ENCODE results near the gene UGT1A8. TPM values are rescaled to one million over a fixed set of nuclear protein-coding genes. Genes with fewer than 3 reads are reported as not detected.

Gene UGT1A8
- total and polyA plus RNA-seq, 9 donors: not detected

DNA sequence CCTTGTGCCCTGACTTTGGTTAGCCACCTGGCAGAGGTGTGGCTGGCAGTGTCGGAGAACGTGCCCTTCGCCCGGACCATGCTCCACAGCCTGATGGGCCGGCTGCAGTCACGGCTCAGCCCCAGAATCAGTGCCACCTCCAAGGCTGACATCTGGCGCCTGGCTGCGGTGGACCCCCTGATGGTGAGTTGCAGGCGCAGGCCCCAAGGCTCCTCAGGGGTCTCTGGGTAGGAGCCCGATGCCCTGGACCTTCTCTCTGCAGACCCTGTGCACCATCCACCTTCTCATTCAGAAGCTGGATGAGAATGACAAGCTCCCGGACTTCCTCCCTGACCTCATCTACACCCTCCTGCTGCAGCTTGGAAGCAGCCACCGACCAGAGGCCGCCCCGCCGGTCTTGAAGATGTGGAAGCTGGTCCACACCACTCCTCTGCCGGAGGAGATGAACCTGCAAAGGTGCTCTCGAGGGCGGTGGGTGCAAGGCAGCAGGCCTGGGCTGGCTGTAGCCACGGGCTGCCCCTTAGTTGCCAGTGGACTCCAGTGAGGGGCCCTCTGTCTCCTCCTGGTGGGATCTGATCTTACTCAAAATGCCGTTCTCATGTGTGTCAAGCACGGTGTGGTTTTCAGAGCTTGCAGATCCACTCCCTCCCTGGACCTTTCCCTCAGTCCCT, 204.8 kb downstream of the UGT1A8 start:
- no peaks in the 10 kb centered on the region for H3K36me3 ChIP-seq
- H3K4me1 ChIP-seq (ENCODE audit: insufficient read depth): no peaks in the 10 kb centered on the region
- intact Hi-C loops (cut with DNase I): no loop called here
- 87 to 92% (median 92%) methylated on average over 19 to 21 of the region's 21 CpGs for WGBS, 3 donors
- DNase-seq: no peak
- no peak for TF ChIP-seq POLR2A (IDR thresholded peaks at IDR 0.05)
- TF ChIP-seq CTCF (IDR thresholded peaks at IDR 0.05): no peak
- TF ChIP-seq EP300 (IDR thresholded peaks at IDR 0.05): no peak
- H3K27ac ChIP-seq: no peak overlapping the region
- H3K4me3 ChIP-seq: no peak overlapping the region
- H3K9me3 ChIP-seq: no peaks in the 10 kb centered on the region
- no peaks in the 10 kb centered on the region for H3K27me3 ChIP-seq

Other genes with a start within 250 kb of the UGT1A8 start
- 10 to 100 TPM; 24.4 to 44.6 (median 36.2) TPM for gene USP40, start 50.9 kb upstream of the UGT1A8 start, total RNA-seq
- 10 to 100 TPM; 18.0 to 29.4 TPM for gene USP40, start 50.9 kb upstream of the UGT1A8 start, polyA plus RNA-seq
- not detected for gene UGT1A10, start 18.8 kb downstream of the UGT1A8 start, total RNA-seq
- not detected for gene UGT1A10, start 18.8 kb downstream of the UGT1A8 start, polyA plus RNA-seq
- under 1 TPM in 1 of 7 donors, not detected in 6; 0.36 TPM for gene UGT1A9, start 54.3 kb downstream of the UGT1A8 start, total RNA-seq
- gene UGT1A9, start 54.3 kb downstream of the UGT1A8 start, polyA plus RNA-seq: not detected
- not detected for gene UGT1A7, start 64.3 kb downstream of the UGT1A8 start, total RNA-seq
- not detected for gene UGT1A7, start 64.3 kb downstream of the UGT1A8 start, polyA plus RNA-seq
- not detected for gene UGT1A6, start 75.3 kb downstream of the UGT1A8 start, total RNA-seq
- not detected for gene UGT1A6, start 75.3 kb downstream of the UGT1A8 start, polyA plus RNA-seq
- not detected for gene UGT1A5, start 95.3 kb downstream of the UGT1A8 start, total RNA-seq
- not detected for gene UGT1A5, start 95.3 kb downstream of the UGT1A8 start, polyA plus RNA-seq
- under 1 TPM in 2 of 7 donors, not detected in 5; 0.11 to 0.36 TPM for gene UGT1A4, start 101.1 kb downstream of the UGT1A8 start, total RNA-seq
- not detected for gene UGT1A4, start 101.1 kb downstream of the UGT1A8 start, polyA plus RNA-seq
- gene UGT1A3, start 111.4 kb downstream of the UGT1A8 start, total RNA-seq: not detected
- not detected for gene UGT1A3, start 111.4 kb downstream of the UGT1A8 start, polyA plus RNA-seq
- under 1 TPM in 2 of 7 donors, not detected in 5; 0.13 to 0.15 TPM for gene UGT1A1, start 142.6 kb downstream of the UGT1A8 start, total RNA-seq
- not detected for gene UGT1A1, start 142.6 kb downstream of the UGT1A8 start, polyA plus RNA-seq
- not detected for gene MROH2A, start 160.7 kb downstream of the UGT1A8 start, total RNA-seq
- gene MROH2A, start 160.7 kb downstream of the UGT1A8 start, polyA plus RNA-seq: not detected
- 1 to 10 TPM in 1 of 7 donors, under 1 TPM in 2, not detected in 4; 0.07 to 1.3 (median 0.94) TPM for gene HJURP, start 236.9 kb downstream of the UGT1A8 start, total RNA-seq
- 1 to 10 TPM in 1 of 2 donors, under 1 TPM in 1; 0.48 to 1.5 TPM for gene HJURP, start 236.9 kb downstream of the UGT1A8 start, polyA plus RNA-seq

All from ovary (tissue), 9 donors.